ENCODE measurements around the gene TTLL1. TPM values are rescaled to one million over a fixed set of nuclear protein-coding genes. Genes with fewer than 3 reads are reported as not detected.

TTLL1 gene
- total and polyA plus RNA-seq, 2 of the 4 experiments (the other 2 are of a cell fraction): 10.8 to 13.2 TPM

- TF ChIP-seq, protein P1, sequence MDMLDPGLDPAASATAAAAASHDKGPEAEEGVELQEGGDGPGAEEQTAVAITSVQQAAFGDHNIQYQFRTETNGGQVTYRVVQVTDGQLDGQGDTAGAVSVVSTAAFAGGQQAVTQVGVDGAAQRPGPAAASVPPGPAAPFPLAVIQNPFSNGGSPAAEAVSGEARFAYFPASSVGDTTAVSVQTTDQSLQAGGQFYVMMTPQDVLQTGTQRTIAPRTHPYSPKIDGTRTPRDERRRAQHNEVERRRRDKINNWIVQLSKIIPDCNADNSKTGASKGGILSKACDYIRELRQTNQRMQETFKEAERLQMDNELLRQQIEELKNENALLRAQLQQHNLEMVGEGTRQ (IDR thresholded peaks at IDR 0.05; ENCODE audit: low read depth, low read length): peak; percentile 23; the same call in 1 of the 2 replicates
- no peak for TF ChIP-seq NFE2L2 (IDR thresholded peaks at IDR 0.05; ENCODE audit: low read depth, low read length)
- TF ChIP-seq RCOR1 (IDR thresholded peaks at IDR 0.05; ENCODE audit: insufficient replicate concordance, low read length): no peak
- TF ChIP-seq CTCF (conservative IDR thresholded peaks at IDR 0.05; ENCODE audit: low read depth, low read length): no peak
- Histone ChIP-seq H2AK9ac (replicated peaks; ENCODE audit: low read depth, low read length, poor library complexity) (peak overlapping the region; percentile 80), H4K8ac (ENCODE audit: low read depth in 2 of 2, low read length in 2 of 2) (no peak overlapping the region), H3K27me3 (ENCODE audit: control insufficient read depth, insufficient read depth, low read length) (no peaks in the 10 kb centered on the region), H3K56ac (ENCODE audit: extremely low read depth, insufficient read depth, low read length) (no peak overlapping the region), H4K20me1 (ENCODE audit: insufficient read depth, low read length) (peaks cover 15% of the 10 kb centered on the region), H2AK5ac (ENCODE audit: low read depth, low read length) (no peak overlapping the region), H3K9ac (ENCODE audit: low read depth, low read length) (no peak overlapping the region), H3K36me3 (ENCODE audit: control insufficient read depth, insufficient read depth, low read length) (no peaks in the 10 kb centered on the region), H3K79me1 (ENCODE audit: low read depth in 1 of 2, low read length in 2 of 2) (peaks cover 12 to 22% of the 10 kb centered on the region in 2 experiments; a peak in 3 of 4 replicates), H2BK120ac (ENCODE audit: low read depth, low read length) (no peak overlapping the region), H2AFZ (replicated peaks; ENCODE audit: low read length, poor library complexity) (peak overlapping the region; percentile 33), H3K4me2 (ENCODE audit: low read depth, low read length) (no peak overlapping the region), H3K27ac (ENCODE audit: insufficient read depth, low read length) (no peak overlapping the region), H3K14ac (replicated peaks; ENCODE audit: low read depth, low read length) (no peak overlapping the region), H2BK15ac (ENCODE audit: low read depth, low read length) (no peak overlapping the region), H3K9me1 (ENCODE audit: insufficient read depth, low read length) (peaks cover 10% of the 10 kb centered on the region), H3K4me3 (ENCODE audit: insufficient read depth, low read depth, low read length) (no peak overlapping the region), H3K23ac (ENCODE audit: low read depth, low read length) (no peak overlapping the region), H2BK5ac (ENCODE audit: low read depth, low read length, poor library complexity, severe bottlenecking) (no peak overlapping the region), H3K4me1 (ENCODE audit: control insufficient read depth, insufficient read depth, low read length) (peaks cover 5% of the 10 kb centered on the region), H3K9me3 (ENCODE audit: control insufficient read depth, insufficient read depth, low read length) (no peaks in the 10 kb centered on the region), H4K5ac (ENCODE audit: low read depth, low read length) (no peak overlapping the region), H3K4ac (ENCODE audit: low read depth, low read length) (no peak overlapping the region), H3K18ac (ENCODE audit: low read depth, low read length) (no peak overlapping the region), H4K91ac (ENCODE audit: insufficient read depth, low read depth, low read length) (no peak overlapping the region), H2BK20ac (ENCODE audit: low read depth, low read length) (no peak overlapping the region)
- ChIA-PET POLR2A (ENCODE audit: unreplicated experiment) (no interaction called here), CTCF (no interaction called here)
- DNase-seq: no peak
- no TSS peak for BruUV-seq (replicated peaks)
- ATAC-seq (ENCODE audit: low read depth): no peak
- in situ Hi-C loops (cut with MboI; ENCODE audit: low sequenced_read_pairs): no loop called here
- dilution Hi-C loops (cut with HindIII; ENCODE audit: low sequenced_read_pairs, unreplicated experiment): no loop called here
- WGBS, 2 experiments (ENCODE audit: extremely low coverage in 2 of 2, insufficient read length in 1 of 2): 68% methylated on average over 4 of the region's 10 CpGs; no CpG with 5 or more reads in 1 of the 2 experiments
- intact Hi-C loops (cut with micrococcal nuclease): no loop called here
These were observed 71.4 kb downstream of the TTLL1 start for GRCh38 chr22:43017525-43018460.
